Heart left ventricle (tissue), 13 donors: ENCODE data around the gene STX2.

Experiments used
- POLR2A ChIP-seq, 2 donors: fragments of 450-650 bp; IDR thresholded peaks; one replicate each; pipeline ENCODE4 v1.6.1; 2017; ENCODE audit warnings: antibody characterized with exemption in 2 of 2, mild to moderate bottlenecking in 2 of 2, moderate library complexity in 2 of 2
- TF ChIP-seq, protein P1 (sequence below), 12 donors: fragments of 200-600 bp; sonication (generic) in 4 of 12; IDR thresholded peaks; one replicate each; pipeline versions ENCODE4 v1.5.0 to v1.8.0; 2018 to 2022; ENCODE audit warnings: antibody characterized with exemption in 12 of 12, mild to moderate bottlenecking in 5 of 12
- donor health status: ischemic (EF 13 %, LVEDD 7.1; RV severe dilation, severe dysfunction).
- donor health status: DM: no; HTN: yes; CAD: no.
- donor health status: DM: no; HTN: no; CAD: no.
- donor health status: ischemic (EF 25% LVEDD 6.9; RV normal size, moderate dysfunction).
- donor health status: ischemic (EF 25% LVEDD 5.7; RV mildly dilated, moderate dysfunction).
- donor health status: ischemic (EF 35%, LVEDD 5.7; RV mildly dilated, moderate dysfunction).
- donor health status: nonischemic (EF 11% LVEDD 7.7; RV severe dilation, severe dysfunction).
- donor health status: DM: yes; HTN: yes; CAD: no.
- donor health status: PGD.
- donor health status: ischemic (EF 29% LVEDD 5.4; RV normal size, mild dysfunction).
- donor health status: nonischemic (EF 23%, LVEDD 6.1; RV moderate dilation, normal function).

DNA sequence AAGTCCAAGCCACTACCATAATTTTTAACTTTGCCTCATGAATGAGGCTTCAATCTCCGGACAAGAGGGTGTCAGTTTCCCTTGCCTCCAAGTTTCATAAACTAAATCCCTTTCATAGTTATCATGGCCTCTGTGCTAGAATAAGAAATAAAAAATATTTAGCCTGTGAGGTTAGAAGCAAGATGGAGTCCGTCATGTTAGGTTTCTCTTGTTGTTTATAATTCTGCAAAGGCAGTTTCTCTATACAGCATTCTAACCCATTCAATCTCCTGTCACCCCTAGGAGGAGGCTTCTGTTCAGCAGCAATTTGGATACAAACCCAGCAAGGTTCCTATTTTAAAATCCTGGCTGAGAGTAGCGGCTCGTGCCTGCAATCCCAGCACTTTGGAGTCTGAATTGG, 17.0 kb upstream of the STX2 start:
- TF ChIP-seq, protein P1, sequence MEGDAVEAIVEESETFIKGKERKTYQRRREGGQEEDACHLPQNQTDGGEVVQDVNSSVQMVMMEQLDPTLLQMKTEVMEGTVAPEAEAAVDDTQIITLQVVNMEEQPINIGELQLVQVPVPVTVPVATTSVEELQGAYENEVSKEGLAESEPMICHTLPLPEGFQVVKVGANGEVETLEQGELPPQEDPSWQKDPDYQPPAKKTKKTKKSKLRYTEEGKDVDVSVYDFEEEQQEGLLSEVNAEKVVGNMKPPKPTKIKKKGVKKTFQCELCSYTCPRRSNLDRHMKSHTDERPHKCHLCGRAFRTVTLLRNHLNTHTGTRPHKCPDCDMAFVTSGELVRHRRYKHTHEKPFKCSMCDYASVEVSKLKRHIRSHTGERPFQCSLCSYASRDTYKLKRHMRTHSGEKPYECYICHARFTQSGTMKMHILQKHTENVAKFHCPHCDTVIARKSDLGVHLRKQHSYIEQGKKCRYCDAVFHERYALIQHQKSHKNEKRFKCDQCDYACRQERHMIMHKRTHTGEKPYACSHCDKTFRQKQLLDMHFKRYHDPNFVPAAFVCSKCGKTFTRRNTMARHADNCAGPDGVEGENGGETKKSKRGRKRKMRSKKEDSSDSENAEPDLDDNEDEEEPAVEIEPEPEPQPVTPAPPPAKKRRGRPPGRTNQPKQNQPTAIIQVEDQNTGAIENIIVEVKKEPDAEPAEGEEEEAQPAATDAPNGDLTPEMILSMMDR (IDR thresholded peaks at IDR 0.05) = no peak
- TF ChIP-seq POLR2A (IDR thresholded peaks at IDR 0.05) = no peak
